WTC11 (cell line): ENCODE results near the gene A1BG. TPM values are rescaled to one million over a fixed set of nuclear protein-coding genes. Genes with fewer than 3 reads are reported as not detected.
"Not testable (repeated sequence)": the region's sequence is repeated elsewhere in the genome, so short reads cannot be mapped to it uniquely, and the experiment has no call there.

Source experiments
- ATAC-seq: fragments of 200-7000 bp; cut with Tn5 transposase; 2 replicates; pipeline ENCODE4 v1.10.0; 2021; ENCODE audit warnings: mild to moderate bottlenecking, moderate library complexity
- CTCF ChIA-PET: fragments of 300-600 bp; sonication (Branson Sonifier 250); formaldehyde crosslinking; loops from one replicate; lab custom pipeline; 2021; ENCODE audit warnings: antibody characterized with exemption; lab: Charles Lee
- POLR2A ChIA-PET: fragments of 350-600 bp; sonication (Branson Sonifier 250); formaldehyde crosslinking; loops from one replicate; lab custom pipeline; 2021; ENCODE audit warnings: antibody characterized with exemption; lab: Charles Lee
- DNase-seq: peaks from one replicate; pipeline ENCODE4 v3.0.0; 2021; ENCODE audit warnings: low spot score
- H3K27ac Mint-ChIP-seq: 2 replicates; pipeline ENCODE4 v1.8.0; 2021; ENCODE audit warnings: mixed read lengths
- H3K27me3 Mint-ChIP-seq: 2 replicates; pipeline ENCODE4 v1.8.0; 2021; ENCODE audit warnings: low read depth, mild to moderate bottlenecking, moderate library complexity, mixed read lengths
- H3K36me3 Mint-ChIP-seq: 2 replicates; pipeline ENCODE4 v1.8.0; 2021; ENCODE audit warnings: mixed read lengths
- H3K4me1 Mint-ChIP-seq: 2 replicates; pipeline ENCODE4 v1.8.0; 2022; ENCODE audit warnings: mixed read lengths
- H3K4me3 Mint-ChIP-seq: 2 replicates; pipeline ENCODE4 v1.8.0; 2021; ENCODE audit warnings: mild to moderate bottlenecking, moderate library complexity, mixed read lengths
- H3K9me3 Mint-ChIP-seq: 2 replicates; pipeline ENCODE4 v1.8.0; 2021; ENCODE audit warnings: mixed read lengths
- HMGA2 ChIP-seq: fragments of 250-450 bp; sonication (Bioruptor Pico); IDR thresholded peaks from 2 replicates; pipeline ENCODE4 v1.4.0; 2021; ENCODE audit warnings: mild to moderate bottlenecking, moderate library complexity
- MXD4 ChIP-seq: fragments of 250-450 bp; sonication (Bioruptor Pico); IDR thresholded peaks from 2 replicates; pipeline ENCODE4 v1.8.0; 2021; ENCODE audit warnings: mild to moderate bottlenecking, moderate library complexity, borderline replicate concordance
- ZNF121 ChIP-seq: sonication (generic); formaldehyde crosslinking; IDR thresholded peaks from 2 replicates; pipeline ENCODE4 v1.8.0; 2023; ENCODE audit warnings: missing genetic modification reagents
- ZNF232 ChIP-seq: sonication (generic); formaldehyde crosslinking; IDR thresholded peaks from 2 replicates; pipeline ENCODE4 v1.8.0; 2022; ENCODE audit warnings: mild to moderate bottlenecking, missing genetic modification reagents
- ZNF396 ChIP-seq: fragments of 250-450 bp; sonication (Bioruptor Pico); IDR thresholded peaks from 2 replicates; pipeline ENCODE4 v1.8.0; 2021; ENCODE audit warnings: mild to moderate bottlenecking, moderate library complexity, borderline replicate concordance
- total RNA-seq: library from RNA; stranded (reverse); gene quantifications from 3 replicates; pipeline ENCODE4 v1.2.3, GENCODE V29; 2021
- TF ChIP-seq, protein P1 (sequence below): sonication (generic); formaldehyde crosslinking; IDR thresholded peaks from 2 replicates; pipeline ENCODE4 v1.8.0; 2023; ENCODE audit warnings: mild to moderate bottlenecking, missing genetic modification reagents
- TF ChIP-seq, protein P2 (sequence below): sonication (generic); formaldehyde crosslinking; IDR thresholded peaks from 2 replicates; pipeline ENCODE4 v1.8.1; 2023; ENCODE audit warnings: mild to moderate bottlenecking, missing genetic modification reagents, moderate library complexity
- TF ChIP-seq, protein P3 (sequence below): sonication (generic); formaldehyde crosslinking; IDR thresholded peaks from 2 replicates; pipeline ENCODE4 v1.8.0; 2022; ENCODE audit warnings: mild to moderate bottlenecking, missing genetic modification reagents
- TF ChIP-seq, protein P4 (sequence below): fragments of 250-450 bp; sonication (Bioruptor Pico); IDR thresholded peaks from 2 replicates; pipeline ENCODE4 v1.9.0; 2021; ENCODE audit warnings: moderate library complexity, mild to moderate bottlenecking, inconsistent platforms, borderline replicate concordance
- TF ChIP-seq, protein P5 (sequence below): sonication (generic); formaldehyde crosslinking; IDR thresholded peaks from 2 replicates; pipeline ENCODE4 v1.8.1; 2022; ENCODE audit warnings: mild to moderate bottlenecking, missing genetic modification reagents, moderate library complexity, borderline replicate concordance
- TF ChIP-seq, protein P6 (sequence below): fragments of 250-450 bp; sonication (Bioruptor Pico); IDR thresholded peaks from 2 replicates; pipeline ENCODE4 v1.9.0; 2021; ENCODE audit warnings: mild to moderate bottlenecking, borderline replicate concordance
- TF ChIP-seq, protein P7 (sequence below): fragments of 200-600 bp; IDR thresholded peaks from 2 replicates; pipeline ENCODE4 v1.8.0; 2022; ENCODE audit warnings: antibody characterized with exemption

Gene A1BG
- total RNA-seq, 1 experiment from 2014 or later = 24.3 TPM

DNA sequence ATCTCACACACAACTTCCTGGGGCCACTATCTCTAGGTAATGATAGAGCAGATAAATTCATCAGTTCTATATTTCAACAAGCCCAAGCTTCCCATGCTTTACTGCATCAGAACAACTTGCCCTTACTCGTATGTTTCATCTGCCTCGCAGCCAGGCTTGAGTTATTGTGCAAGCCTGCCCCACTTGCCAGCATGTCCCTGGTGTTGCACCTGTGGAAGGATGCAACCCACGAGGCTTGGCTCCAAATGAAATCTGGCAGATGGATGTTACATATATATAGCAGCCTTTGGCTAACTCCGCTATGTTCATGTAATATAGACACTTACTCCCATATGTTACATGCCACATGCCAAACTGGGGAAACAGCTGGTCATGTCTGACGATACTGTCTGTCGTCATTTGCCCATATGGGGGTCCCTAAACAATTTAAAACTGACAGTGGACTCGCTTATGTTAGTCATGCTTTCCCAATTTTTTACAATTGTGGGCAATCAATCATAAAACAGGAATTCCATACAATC, 41.9 kb downstream of the A1BG start:
- Mint-ChIP-seq H3K27me3 (no peaks in the 10 kb centered on the region), H3K27ac (no peak overlapping the region), H3K9me3 (no peaks in the 10 kb centered on the region), H3K4me1 (peaks cover 6% of the 10 kb centered on the region), H3K36me3 (peaks cover 62% of the 10 kb centered on the region), H3K4me3 (no peak overlapping the region)
- ChIA-PET CTCF (interaction anchor here (0.6 kb wide), 1 partner anchor 24 kb away, joined by 4 read pairs; no protein-coding TSS in a partner anchor), POLR2A (no interaction called here)
- TF ChIP-seq ZNF396 (CRISPR knock-in tag) (no peak), MXD4 (CRISPR knock-in tag) (no peak), ZNF232 (no peak), ZNF121 (CRISPR knock-in tag) (no peak), HMGA2 (CRISPR knock-in tag) (no peak)
- TF ChIP-seq, protein P1, sequence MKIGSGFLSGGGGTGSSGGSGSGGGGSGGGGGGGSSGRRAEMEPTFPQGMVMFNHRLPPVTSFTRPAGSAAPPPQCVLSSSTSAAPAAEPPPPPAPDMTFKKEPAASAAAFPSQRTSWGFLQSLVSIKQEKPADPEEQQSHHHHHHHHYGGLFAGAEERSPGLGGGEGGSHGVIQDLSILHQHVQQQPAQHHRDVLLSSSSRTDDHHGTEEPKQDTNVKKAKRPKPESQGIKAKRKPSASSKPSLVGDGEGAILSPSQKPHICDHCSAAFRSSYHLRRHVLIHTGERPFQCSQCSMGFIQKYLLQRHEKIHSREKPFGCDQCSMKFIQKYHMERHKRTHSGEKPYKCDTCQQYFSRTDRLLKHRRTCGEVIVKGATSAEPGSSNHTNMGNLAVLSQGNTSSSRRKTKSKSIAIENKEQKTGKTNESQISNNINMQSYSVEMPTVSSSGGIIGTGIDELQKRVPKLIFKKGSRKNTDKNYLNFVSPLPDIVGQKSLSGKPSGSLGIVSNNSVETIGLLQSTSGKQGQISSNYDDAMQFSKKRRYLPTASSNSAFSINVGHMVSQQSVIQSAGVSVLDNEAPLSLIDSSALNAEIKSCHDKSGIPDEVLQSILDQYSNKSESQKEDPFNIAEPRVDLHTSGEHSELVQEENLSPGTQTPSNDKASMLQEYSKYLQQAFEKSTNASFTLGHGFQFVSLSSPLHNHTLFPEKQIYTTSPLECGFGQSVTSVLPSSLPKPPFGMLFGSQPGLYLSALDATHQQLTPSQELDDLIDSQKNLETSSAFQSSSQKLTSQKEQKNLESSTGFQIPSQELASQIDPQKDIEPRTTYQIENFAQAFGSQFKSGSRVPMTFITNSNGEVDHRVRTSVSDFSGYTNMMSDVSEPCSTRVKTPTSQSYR (CRISPR knock-in tag) = no peak
- TF ChIP-seq, protein P2, sequence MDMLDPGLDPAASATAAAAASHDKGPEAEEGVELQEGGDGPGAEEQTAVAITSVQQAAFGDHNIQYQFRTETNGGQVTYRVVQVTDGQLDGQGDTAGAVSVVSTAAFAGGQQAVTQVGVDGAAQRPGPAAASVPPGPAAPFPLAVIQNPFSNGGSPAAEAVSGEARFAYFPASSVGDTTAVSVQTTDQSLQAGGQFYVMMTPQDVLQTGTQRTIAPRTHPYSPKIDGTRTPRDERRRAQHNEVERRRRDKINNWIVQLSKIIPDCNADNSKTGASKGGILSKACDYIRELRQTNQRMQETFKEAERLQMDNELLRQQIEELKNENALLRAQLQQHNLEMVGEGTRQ (CRISPR knock-in tag) = no peak
- TF ChIP-seq, protein P3, sequence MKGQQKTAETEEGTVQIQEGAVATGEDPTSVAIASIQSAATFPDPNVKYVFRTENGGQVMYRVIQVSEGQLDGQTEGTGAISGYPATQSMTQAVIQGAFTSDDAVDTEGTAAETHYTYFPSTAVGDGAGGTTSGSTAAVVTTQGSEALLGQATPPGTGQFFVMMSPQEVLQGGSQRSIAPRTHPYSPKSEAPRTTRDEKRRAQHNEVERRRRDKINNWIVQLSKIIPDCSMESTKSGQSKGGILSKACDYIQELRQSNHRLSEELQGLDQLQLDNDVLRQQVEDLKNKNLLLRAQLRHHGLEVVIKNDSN (CRISPR knock-in tag) = no peak
- TF ChIP-seq, protein P4, sequence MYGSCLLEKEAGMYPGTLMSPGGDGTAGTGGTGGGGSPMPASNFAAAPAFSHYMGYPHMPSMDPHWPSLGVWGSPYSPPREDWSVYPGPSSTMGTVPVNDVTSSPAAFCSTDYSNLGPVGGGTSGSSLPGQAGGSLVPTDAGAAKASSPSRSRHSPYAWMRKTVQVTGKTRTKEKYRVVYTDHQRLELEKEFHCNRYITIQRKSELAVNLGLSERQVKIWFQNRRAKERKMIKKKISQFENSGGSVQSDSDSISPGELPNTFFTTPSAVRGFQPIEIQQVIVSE (CRISPR knock-in tag) = no peak
- TF ChIP-seq, protein P5, sequence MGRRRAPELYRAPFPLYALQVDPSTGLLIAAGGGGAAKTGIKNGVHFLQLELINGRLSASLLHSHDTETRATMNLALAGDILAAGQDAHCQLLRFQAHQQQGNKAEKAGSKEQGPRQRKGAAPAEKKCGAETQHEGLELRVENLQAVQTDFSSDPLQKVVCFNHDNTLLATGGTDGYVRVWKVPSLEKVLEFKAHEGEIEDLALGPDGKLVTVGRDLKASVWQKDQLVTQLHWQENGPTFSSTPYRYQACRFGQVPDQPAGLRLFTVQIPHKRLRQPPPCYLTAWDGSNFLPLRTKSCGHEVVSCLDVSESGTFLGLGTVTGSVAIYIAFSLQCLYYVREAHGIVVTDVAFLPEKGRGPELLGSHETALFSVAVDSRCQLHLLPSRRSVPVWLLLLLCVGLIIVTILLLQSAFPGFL (CRISPR knock-in tag) = no peak
- TF ChIP-seq, protein P6, sequence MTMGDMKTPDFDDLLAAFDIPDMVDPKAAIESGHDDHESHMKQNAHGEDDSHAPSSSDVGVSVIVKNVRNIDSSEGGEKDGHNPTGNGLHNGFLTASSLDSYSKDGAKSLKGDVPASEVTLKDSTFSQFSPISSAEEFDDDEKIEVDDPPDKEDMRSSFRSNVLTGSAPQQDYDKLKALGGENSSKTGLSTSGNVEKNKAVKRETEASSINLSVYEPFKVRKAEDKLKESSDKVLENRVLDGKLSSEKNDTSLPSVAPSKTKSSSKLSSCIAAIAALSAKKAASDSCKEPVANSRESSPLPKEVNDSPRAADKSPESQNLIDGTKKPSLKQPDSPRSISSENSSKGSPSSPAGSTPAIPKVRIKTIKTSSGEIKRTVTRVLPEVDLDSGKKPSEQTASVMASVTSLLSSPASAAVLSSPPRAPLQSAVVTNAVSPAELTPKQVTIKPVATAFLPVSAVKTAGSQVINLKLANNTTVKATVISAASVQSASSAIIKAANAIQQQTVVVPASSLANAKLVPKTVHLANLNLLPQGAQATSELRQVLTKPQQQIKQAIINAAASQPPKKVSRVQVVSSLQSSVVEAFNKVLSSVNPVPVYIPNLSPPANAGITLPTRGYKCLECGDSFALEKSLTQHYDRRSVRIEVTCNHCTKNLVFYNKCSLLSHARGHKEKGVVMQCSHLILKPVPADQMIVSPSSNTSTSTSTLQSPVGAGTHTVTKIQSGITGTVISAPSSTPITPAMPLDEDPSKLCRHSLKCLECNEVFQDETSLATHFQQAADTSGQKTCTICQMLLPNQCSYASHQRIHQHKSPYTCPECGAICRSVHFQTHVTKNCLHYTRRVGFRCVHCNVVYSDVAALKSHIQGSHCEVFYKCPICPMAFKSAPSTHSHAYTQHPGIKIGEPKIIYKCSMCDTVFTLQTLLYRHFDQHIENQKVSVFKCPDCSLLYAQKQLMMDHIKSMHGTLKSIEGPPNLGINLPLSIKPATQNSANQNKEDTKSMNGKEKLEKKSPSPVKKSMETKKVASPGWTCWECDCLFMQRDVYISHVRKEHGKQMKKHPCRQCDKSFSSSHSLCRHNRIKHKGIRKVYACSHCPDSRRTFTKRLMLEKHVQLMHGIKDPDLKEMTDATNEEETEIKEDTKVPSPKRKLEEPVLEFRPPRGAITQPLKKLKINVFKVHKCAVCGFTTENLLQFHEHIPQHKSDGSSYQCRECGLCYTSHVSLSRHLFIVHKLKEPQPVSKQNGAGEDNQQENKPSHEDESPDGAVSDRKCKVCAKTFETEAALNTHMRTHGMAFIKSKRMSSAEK = no peak
- ATAC-seq (no peak), DNase-seq (no peak)

DNA sequence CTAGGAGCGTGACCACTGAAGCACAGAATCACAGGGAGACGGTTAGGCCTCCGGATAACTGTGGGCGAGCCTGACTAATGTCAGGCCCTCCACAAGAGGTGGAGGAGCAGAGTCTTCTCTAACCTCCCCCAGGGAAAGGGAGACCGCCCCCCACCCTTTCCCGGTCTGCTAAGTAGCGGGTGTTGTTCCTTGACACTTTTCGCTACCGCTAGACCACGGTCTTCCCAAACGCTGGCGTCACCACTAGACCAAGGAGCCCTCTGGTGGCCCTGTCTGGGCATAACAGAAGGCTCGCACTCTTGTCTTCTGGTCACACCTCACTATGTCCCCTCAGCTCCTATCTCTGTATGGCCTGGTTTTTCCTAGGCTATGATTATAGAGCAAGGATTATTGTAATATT, 42.6 kb downstream of the A1BG start:
- POLR2A ChIA-PET, H3K9me3 Mint-ChIP-seq, H3K4me3 Mint-ChIP-seq, H3K27me3 Mint-ChIP-seq: not testable (repeated sequence)
- TF ChIP-seq, protein P7, sequence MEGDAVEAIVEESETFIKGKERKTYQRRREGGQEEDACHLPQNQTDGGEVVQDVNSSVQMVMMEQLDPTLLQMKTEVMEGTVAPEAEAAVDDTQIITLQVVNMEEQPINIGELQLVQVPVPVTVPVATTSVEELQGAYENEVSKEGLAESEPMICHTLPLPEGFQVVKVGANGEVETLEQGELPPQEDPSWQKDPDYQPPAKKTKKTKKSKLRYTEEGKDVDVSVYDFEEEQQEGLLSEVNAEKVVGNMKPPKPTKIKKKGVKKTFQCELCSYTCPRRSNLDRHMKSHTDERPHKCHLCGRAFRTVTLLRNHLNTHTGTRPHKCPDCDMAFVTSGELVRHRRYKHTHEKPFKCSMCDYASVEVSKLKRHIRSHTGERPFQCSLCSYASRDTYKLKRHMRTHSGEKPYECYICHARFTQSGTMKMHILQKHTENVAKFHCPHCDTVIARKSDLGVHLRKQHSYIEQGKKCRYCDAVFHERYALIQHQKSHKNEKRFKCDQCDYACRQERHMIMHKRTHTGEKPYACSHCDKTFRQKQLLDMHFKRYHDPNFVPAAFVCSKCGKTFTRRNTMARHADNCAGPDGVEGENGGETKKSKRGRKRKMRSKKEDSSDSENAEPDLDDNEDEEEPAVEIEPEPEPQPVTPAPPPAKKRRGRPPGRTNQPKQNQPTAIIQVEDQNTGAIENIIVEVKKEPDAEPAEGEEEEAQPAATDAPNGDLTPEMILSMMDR = peak; percentile 52; the same call in 1 of the 2 replicates
- H3K27ac Mint-ChIP-seq = peak overlapping the region; percentile 27; the same call in 1 of the 2 replicates
- H3K4me1 Mint-ChIP-seq = peaks cover 13% of the 10 kb centered on the region
- H3K36me3 Mint-ChIP-seq = peaks cover 68% of the 10 kb centered on the region
- CTCF ChIA-PET = interaction anchor here (0.6 kb wide), 2 partner anchors 23 to 92 kb away, joined by 4 read pairs; no protein-coding TSS in a partner anchor
- ATAC-seq = peak; percentile 82
- DNase-seq = peak; percentile 81
